Measurements from ENCODE around the gene TF. TPM values are rescaled to one million over a fixed set of nuclear protein-coding genes. Genes with fewer than 3 reads are reported as not detected.

The TF gene
- total RNA-seq, 1 donor from 2014 or later, result 2.3 TPM

DNA sequence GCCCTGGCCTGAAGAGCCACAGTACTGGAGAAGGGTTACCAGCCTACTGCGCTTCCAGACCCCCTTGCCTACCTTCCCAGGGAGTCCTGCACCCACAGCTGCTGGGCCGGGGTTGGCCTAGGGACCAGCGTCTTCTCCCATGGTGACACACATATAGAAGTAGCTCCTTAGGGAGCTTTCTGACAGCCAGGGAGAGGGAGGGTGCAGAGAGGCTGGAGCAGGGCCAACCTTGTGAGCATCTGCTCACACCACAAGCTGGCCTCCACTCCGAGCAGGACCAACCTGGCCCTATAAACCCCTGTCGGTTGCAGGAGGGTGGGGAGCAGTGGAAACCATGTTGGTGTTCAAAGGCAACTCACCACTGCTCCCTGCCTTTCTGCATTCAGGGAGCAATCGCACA lies 94.6 kb downstream of the TF start:
- Mint-ChIP-seq H3K27ac (ENCODE audit: unreplicated experiment) (no peak overlapping the region), H3K4me1 (ENCODE audit: low read depth, unreplicated experiment) (peaks cover 2% of the 10 kb centered on the region), H3K27me3 (ENCODE audit: unreplicated experiment) (peaks cover 4% of the 10 kb centered on the region), H3K36me3 (ENCODE audit: unreplicated experiment) (peaks cover 8% of the 10 kb centered on the region), H3K9me3 (ENCODE audit: unreplicated experiment) (peaks cover 5% of the 10 kb centered on the region), H3K4me3 (ENCODE audit: unreplicated experiment) (no peak overlapping the region)
- TF ChIP-seq, protein P1, sequence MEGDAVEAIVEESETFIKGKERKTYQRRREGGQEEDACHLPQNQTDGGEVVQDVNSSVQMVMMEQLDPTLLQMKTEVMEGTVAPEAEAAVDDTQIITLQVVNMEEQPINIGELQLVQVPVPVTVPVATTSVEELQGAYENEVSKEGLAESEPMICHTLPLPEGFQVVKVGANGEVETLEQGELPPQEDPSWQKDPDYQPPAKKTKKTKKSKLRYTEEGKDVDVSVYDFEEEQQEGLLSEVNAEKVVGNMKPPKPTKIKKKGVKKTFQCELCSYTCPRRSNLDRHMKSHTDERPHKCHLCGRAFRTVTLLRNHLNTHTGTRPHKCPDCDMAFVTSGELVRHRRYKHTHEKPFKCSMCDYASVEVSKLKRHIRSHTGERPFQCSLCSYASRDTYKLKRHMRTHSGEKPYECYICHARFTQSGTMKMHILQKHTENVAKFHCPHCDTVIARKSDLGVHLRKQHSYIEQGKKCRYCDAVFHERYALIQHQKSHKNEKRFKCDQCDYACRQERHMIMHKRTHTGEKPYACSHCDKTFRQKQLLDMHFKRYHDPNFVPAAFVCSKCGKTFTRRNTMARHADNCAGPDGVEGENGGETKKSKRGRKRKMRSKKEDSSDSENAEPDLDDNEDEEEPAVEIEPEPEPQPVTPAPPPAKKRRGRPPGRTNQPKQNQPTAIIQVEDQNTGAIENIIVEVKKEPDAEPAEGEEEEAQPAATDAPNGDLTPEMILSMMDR (IDR thresholded peaks at IDR 0.05; ENCODE audit: partially characterized antibody, unreplicated experiment), result no peak
- no peak for DNase-seq

DNA sequence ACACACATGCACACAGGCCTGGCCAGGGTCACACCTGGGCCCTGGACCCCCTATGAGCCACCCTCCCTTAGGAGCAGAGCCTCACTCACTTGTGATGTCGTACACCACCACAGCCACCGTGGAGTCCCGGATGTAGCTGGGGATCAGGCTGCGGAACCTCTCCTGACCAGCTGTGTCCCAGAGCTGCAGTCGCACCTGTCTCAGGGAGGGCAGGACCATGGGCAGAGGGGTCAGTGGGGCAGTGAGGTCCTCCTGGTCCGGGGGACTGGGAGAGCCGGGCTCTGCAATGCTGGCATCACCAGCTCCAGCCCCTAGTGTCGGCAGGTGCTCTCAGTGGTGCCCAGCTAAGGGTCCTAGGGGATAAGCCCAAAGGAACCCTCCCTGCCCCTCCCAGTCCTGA lies 95.0 kb downstream of the TF start:
- H3K36me3 Mint-ChIP-seq (ENCODE audit: unreplicated experiment), result peaks cover 8% of the 10 kb centered on the region
- TF ChIP-seq, protein P1 (IDR thresholded peaks at IDR 0.05; ENCODE audit: partially characterized antibody, unreplicated experiment), result no peak
- no peak overlapping the region for H3K27ac Mint-ChIP-seq (ENCODE audit: unreplicated experiment)
- DNase-seq, result no peak
- peaks cover 4% of the 10 kb centered on the region for H3K27me3 Mint-ChIP-seq (ENCODE audit: unreplicated experiment)
- H3K9me3 Mint-ChIP-seq (ENCODE audit: unreplicated experiment), result peaks cover 5% of the 10 kb centered on the region
- H3K4me1 Mint-ChIP-seq (ENCODE audit: low read depth, unreplicated experiment), result peaks cover 2% of the 10 kb centered on the region
- no peak overlapping the region for H3K4me3 Mint-ChIP-seq (ENCODE audit: unreplicated experiment)

DNA sequence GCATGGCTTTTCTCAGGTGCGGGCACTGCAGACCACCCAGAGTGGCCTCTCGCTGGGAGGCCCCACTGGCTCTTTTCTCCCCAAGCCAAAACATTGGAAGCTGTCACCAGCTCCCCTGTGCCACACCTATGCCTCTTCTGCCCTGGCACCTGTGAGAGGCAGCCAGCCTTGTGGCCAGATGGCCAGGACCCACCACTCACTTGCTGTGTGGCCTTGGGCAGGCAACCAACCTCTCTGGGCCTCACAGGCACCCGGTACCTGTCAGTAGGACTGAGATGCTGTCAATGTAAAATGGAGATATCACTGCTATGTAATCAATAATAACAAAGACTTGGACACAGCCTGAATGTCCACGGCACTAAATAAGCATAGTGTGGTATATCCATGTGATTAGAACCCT lies 96.0 kb downstream of the TF start:
- TF ChIP-seq, protein P1 (IDR thresholded peaks at IDR 0.05; ENCODE audit: partially characterized antibody, unreplicated experiment), result no peak
- no peak overlapping the region for H3K27ac Mint-ChIP-seq (ENCODE audit: unreplicated experiment)
- H3K4me1 Mint-ChIP-seq (ENCODE audit: low read depth, unreplicated experiment), result no peaks in the 10 kb centered on the region
- no peak for DNase-seq
- H3K4me3 Mint-ChIP-seq (ENCODE audit: unreplicated experiment), result no peak overlapping the region
- H3K27me3 Mint-ChIP-seq (ENCODE audit: unreplicated experiment), result peaks cover 4% of the 10 kb centered on the region
- H3K36me3 Mint-ChIP-seq (ENCODE audit: unreplicated experiment), result peaks cover 5% of the 10 kb centered on the region
- H3K9me3 Mint-ChIP-seq (ENCODE audit: unreplicated experiment), result peaks cover 5% of the 10 kb centered on the region

DNA sequence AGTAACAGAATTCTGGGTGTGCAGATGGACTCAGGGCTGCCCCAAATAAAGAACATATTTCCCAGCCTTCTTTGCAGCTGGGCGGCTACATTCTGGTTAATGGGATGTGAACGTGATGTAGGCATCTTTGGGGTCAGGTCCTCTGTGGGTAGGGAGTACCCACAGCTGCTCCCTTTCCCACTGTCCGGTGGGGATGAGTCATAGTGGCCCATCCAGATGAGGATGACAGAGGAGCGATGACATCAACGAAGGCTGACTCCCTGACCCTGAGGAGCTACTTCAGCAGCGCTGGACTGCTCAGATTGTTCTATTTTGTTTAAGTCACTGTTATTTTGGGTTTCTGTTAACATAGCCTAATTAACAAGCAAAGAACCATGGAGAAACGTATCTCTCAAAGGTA lies 97.4 kb downstream of the TF start:
- Mint-ChIP-seq H3K4me3 (ENCODE audit: unreplicated experiment) (no peak overlapping the region), H3K27ac (ENCODE audit: unreplicated experiment) (no peak overlapping the region), H3K9me3 (ENCODE audit: unreplicated experiment) (peaks cover 6% of the 10 kb centered on the region), H3K4me1 (ENCODE audit: low read depth, unreplicated experiment) (no peaks in the 10 kb centered on the region), H3K36me3 (ENCODE audit: unreplicated experiment) (no peaks in the 10 kb centered on the region), H3K27me3 (ENCODE audit: unreplicated experiment) (peaks cover 3% of the 10 kb centered on the region)
- DNase-seq, result no peak
- TF ChIP-seq, protein P1 (IDR thresholded peaks at IDR 0.05; ENCODE audit: partially characterized antibody, unreplicated experiment), result no peak

DNA sequence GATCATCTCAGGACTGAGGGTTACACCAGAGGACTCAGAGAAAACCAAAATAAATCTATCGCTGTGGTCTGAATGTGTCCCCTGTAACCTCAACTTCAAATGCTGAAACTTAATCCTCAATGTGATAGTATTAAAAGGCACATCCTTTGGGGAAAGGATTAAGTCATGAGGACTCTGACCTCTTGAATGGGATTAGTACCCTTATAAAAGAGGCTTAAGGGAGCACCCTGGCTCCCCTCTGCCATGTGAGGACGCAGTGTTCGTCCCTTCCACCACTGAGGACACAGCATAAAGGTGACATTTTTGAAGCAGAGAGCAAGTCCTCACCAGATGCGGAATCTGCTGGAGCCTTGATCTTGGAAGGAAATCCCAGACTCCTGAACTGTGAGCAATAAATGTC lies 98.9 kb downstream of the TF start:
- Mint-ChIP-seq H3K4me3 (ENCODE audit: unreplicated experiment) (no peak overlapping the region), H3K4me1 (ENCODE audit: low read depth, unreplicated experiment) (no peaks in the 10 kb centered on the region), H3K27me3 (ENCODE audit: unreplicated experiment) (no peaks in the 10 kb centered on the region), H3K9me3 (ENCODE audit: unreplicated experiment) (peaks cover 4% of the 10 kb centered on the region), H3K36me3 (ENCODE audit: unreplicated experiment) (no peaks in the 10 kb centered on the region), H3K27ac (ENCODE audit: unreplicated experiment) (no peak overlapping the region)
- TF ChIP-seq, protein P1 (IDR thresholded peaks at IDR 0.05; ENCODE audit: partially characterized antibody, unreplicated experiment), result no peak
- DNase-seq, result no peak

Other genes starting within 250 kb of the TF start
- gene CDV3, start 172.7 kb upstream of the TF start, total RNA-seq (ENCODE audit: unreplicated experiment), result 91.2 TPM
- gene TOPBP1, start 84.5 kb upstream of the TF start, total RNA-seq (ENCODE audit: unreplicated experiment), result 33.9 TPM
- 47.2 TPM for gene SRPRB, start 59.4 kb downstream of the TF start, total RNA-seq (ENCODE audit: unreplicated experiment)
- gene RAB6B, start 149.5 kb downstream of the TF start, total RNA-seq (ENCODE audit: unreplicated experiment), result 222 TPM

Data from glutamatergic neuron (in vitro differentiated cells).